Osteocyte (in vitro differentiated cells): Measurements from ENCODE around the gene COQ6. TPM values are rescaled to one million over a fixed set of nuclear protein-coding genes. Genes with fewer than 3 reads are reported as not detected.

ENCODE experiments used
- DNase-seq: peaks from one replicate; pipeline ENCODE4 v3.0.0; 2021; ENCODE audit warnings: mixed read lengths; ENCODE audit not compliant: unreplicated experiment; ENCODE audit errors: extremely low spot score
- H3K27ac Mint-ChIP-seq: one replicate; pipeline ENCODE4 v1.8.0; 2021; ENCODE audit warnings: mild to moderate bottlenecking, mixed read lengths; ENCODE audit not compliant: unreplicated experiment
- H3K27me3 Mint-ChIP-seq: one replicate; pipeline ENCODE4 v1.8.0; 2021; ENCODE audit warnings: mixed read lengths; ENCODE audit not compliant: unreplicated experiment
- H3K36me3 Mint-ChIP-seq: one replicate; pipeline ENCODE4 v1.8.0; 2021; ENCODE audit warnings: mixed read lengths; ENCODE audit not compliant: unreplicated experiment
- H3K4me1 Mint-ChIP-seq: one replicate; pipeline ENCODE4 v1.8.0; 2021; ENCODE audit warnings: mixed read lengths; ENCODE audit not compliant: unreplicated experiment
- H3K4me3 Mint-ChIP-seq: one replicate; pipeline ENCODE4 v1.8.0; 2021; ENCODE audit warnings: mild to moderate bottlenecking, moderate library complexity, mixed read lengths; ENCODE audit not compliant: unreplicated experiment
- H3K9me3 Mint-ChIP-seq: one replicate; pipeline ENCODE4 v1.8.0; 2021; ENCODE audit warnings: mixed read lengths; ENCODE audit not compliant: unreplicated experiment
- CTCF ChIP-seq: fragments of 200-600 bp; sonication (generic); IDR thresholded peaks from 2 replicates; pipeline ENCODE4 v1.5.0; 2021; ENCODE audit warnings: antibody characterized with exemption, mild to moderate bottlenecking, moderate library complexity
- total RNA-seq: library from RNA; stranded (reverse); gene quantifications from 2 replicates; pipeline ENCODE4 v1.2.1, GENCODE V29; 2021

Gene COQ6
- total RNA-seq, 1 donor from 2014 or later, result 24.0 TPM

DNA sequence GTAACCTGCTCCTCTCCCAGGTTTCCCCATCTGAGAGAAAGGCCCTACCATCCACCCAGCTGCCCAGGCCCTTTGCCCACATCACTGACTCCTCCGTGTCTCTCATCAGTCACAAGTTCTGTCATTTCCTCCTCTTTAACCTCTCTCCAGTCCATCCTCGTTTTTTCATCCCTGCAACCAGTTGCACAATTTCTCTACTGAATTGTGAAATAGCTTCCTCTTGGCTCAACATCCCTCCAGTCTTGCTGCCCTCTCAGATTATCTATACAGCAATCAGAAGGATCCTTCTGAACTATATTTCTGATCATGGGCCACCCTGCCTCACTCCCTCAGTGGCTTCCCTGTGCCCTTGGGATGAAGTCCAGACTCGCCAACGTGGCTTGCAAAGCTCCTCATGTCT is 7.0 kb upstream of the COQ6 start:
- H3K4me1 Mint-ChIP-seq, result no peaks in the 10 kb centered on the region
- no peak for TF ChIP-seq CTCF
- H3K27ac Mint-ChIP-seq, result no peak overlapping the region
- no peaks in the 10 kb centered on the region for H3K27me3 Mint-ChIP-seq
- no peaks in the 10 kb centered on the region for H3K9me3 Mint-ChIP-seq
- H3K36me3 Mint-ChIP-seq, result peaks cover 13% of the 10 kb centered on the region
- no peak for DNase-seq
- H3K4me3 Mint-ChIP-seq, result no peak overlapping the region

- Mint-ChIP-seq H3K27me3 (no peaks in the 10 kb centered on the region), H3K4me1 (peaks cover under 1% of the 10 kb centered on the region), H3K9me3 (no peaks in the 10 kb centered on the region), H3K4me3 (no peak overlapping the region), H3K27ac (no peak overlapping the region), H3K36me3 (peaks cover 12% of the 10 kb centered on the region)
- no peak for TF ChIP-seq CTCF
- DNase-seq, result no peak
Measured at GRCh38 chr14:73944432-73945158, 5.5 kb upstream of the COQ6 start.

DNA sequence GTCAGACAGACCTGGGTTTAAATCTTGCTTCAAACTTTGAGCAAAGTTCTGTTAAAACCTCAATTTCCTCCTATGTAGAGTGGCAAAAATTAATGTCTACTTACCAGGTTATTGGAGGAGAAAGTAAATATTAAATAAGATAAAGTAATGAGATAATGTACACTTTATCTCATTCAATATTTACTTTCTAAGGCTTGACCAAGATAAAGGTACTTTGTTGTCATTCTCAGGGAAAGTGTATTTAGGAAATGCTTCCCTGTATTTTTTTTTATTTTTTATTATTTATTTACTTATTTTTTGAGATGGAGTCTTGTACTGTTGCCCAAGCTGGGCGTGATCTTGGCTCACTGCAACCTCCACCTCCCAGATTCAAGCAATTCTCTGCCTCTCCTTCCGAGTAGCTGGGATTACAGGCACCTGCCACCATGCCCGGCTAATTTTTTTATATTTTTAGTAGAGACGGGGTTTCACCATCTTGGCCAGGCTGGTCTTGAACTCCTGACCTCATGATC is 4.9 kb upstream of the COQ6 start:
- no peaks in the 10 kb centered on the region for H3K9me3 Mint-ChIP-seq
- no peak overlapping the region for H3K4me3 Mint-ChIP-seq
- peaks cover 11% of the 10 kb centered on the region for H3K36me3 Mint-ChIP-seq
- TF ChIP-seq CTCF, result no peak
- DNase-seq, result no peak
- no peak overlapping the region for H3K27ac Mint-ChIP-seq
- H3K4me1 Mint-ChIP-seq, result peaks cover 5% of the 10 kb centered on the region
- H3K27me3 Mint-ChIP-seq, result no peaks in the 10 kb centered on the region

DNA sequence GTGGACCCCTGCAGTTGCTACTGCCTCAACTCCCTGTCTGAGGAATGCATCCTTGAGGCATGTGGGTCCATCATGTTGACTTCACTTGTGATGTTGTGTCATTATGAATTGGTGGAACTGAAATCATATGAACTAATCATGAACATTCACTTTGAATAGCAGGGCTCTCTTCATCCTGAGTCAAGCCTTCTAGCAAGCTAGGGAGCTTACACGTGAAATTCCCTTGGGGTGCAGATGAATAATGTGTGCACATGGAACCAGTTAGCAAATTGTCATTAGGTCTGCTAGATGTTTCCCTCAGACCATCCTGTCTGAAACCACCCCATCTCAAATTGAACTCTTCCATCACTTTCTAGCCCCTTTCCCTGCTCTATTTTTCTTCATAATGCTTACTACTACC is 3.6 kb downstream of the COQ6 start:
- peaks cover 18% of the 10 kb centered on the region for H3K4me1 Mint-ChIP-seq
- no peaks in the 10 kb centered on the region for H3K27me3 Mint-ChIP-seq
- no peak overlapping the region for H3K4me3 Mint-ChIP-seq
- peaks cover 23% of the 10 kb centered on the region for H3K36me3 Mint-ChIP-seq
- DNase-seq, result no peak
- H3K9me3 Mint-ChIP-seq, result no peaks in the 10 kb centered on the region
- H3K27ac Mint-ChIP-seq, result no peak overlapping the region
- no peak for TF ChIP-seq CTCF

- Mint-ChIP-seq H3K27ac (no peak overlapping the region), H3K27me3 (no peaks in the 10 kb centered on the region), H3K9me3 (no peaks in the 10 kb centered on the region), H3K4me1 (peaks cover 10% of the 10 kb centered on the region), H3K36me3 (peaks cover 34% of the 10 kb centered on the region), H3K4me3 (no peak overlapping the region)
- DNase-seq, result no peak
- no peak for TF ChIP-seq CTCF
Measured at GRCh38 chr14:73955674-73956073, 5.6 kb downstream of the COQ6 start.
